Neural progenitor cell (in vitro differentiated cells): ENCODE measurements around the gene RUNDC1.

Experiments used
- EZH2 ChIP-seq: fragments of 200-600 bp; sonication (generic); IDR thresholded peaks from 2 replicates; pipeline ENCODE4 v1.6.1; 2017; ENCODE audit warnings: antibody characterized with exemption, mild to moderate bottlenecking, moderate library complexity
- EZH2phosphoT487 ChIP-seq: fragments of 200-600 bp; sonication (generic); IDR thresholded peaks from 2 replicates; pipeline ENCODE4 v1.6.1; 2017; ENCODE audit warnings: antibody characterized with exemption
- TF ChIP-seq, protein P1 (sequence below): fragments of 200-600 bp; sonication (generic); IDR thresholded peaks from 2 replicates; pipeline ENCODE4 v1.5.1; 2017; ENCODE audit warnings: antibody characterized with exemption, mild to moderate bottlenecking

DNA sequence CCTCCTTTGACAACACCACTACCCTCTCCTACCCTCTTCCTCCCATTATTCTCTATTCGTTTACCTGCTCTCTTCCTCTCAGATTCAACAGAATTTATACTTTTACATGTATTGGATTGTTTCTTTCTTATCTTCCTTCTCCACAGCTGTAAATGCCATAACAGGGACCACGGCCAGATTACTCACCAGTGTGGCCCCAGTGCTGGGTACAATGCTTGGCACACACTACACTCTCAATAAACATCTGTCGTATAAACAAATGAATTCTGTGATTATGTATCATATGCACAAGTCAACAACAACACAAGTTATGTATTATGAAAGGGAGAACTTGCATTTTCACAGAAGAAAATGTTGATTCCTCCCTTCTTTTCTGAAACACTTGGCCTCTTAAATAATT, 36.2 kb upstream of the RUNDC1 start:
- TF ChIP-seq, protein P1, sequence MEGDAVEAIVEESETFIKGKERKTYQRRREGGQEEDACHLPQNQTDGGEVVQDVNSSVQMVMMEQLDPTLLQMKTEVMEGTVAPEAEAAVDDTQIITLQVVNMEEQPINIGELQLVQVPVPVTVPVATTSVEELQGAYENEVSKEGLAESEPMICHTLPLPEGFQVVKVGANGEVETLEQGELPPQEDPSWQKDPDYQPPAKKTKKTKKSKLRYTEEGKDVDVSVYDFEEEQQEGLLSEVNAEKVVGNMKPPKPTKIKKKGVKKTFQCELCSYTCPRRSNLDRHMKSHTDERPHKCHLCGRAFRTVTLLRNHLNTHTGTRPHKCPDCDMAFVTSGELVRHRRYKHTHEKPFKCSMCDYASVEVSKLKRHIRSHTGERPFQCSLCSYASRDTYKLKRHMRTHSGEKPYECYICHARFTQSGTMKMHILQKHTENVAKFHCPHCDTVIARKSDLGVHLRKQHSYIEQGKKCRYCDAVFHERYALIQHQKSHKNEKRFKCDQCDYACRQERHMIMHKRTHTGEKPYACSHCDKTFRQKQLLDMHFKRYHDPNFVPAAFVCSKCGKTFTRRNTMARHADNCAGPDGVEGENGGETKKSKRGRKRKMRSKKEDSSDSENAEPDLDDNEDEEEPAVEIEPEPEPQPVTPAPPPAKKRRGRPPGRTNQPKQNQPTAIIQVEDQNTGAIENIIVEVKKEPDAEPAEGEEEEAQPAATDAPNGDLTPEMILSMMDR, result no peak
- TF ChIP-seq EZH2 (no peak), EZH2phosphoT487 (no peak)
